ENCODE data around the gene PSMG2. TPM values are rescaled to one million over a fixed set of nuclear protein-coding genes. Genes with fewer than 3 reads are reported as not detected.

The PSMG2 gene, protein sequence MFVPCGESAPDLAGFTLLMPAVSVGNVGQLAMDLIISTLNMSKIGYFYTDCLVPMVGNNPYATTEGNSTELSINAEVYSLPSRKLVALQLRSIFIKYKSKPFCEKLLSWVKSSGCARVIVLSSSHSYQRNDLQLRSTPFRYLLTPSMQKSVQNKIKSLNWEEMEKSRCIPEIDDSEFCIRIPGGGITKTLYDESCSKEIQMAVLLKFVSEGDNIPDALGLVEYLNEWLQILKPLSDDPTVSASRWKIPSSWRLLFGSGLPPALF
- polyA plus RNA-seq (2013, experiment 1 of 2; ENCODE audit: insufficient read length), result 67.5 TPM
- polyA plus RNA-seq (2013, experiment 2 of 2; ENCODE audit: insufficient read length), result 56.4 TPM

GRCh38 chr18:12702221-12703095 is at the start of gene PSMG2, which contains the start of gene CEP76:
TSS of gene PSMG2 (plus strand) at chr18:12703042. CDS start at chr18:12703108, 66 bp downstream.
TSS of gene CEP76 (minus strand) at chr18:12702723. CDS start at chr18:12702548, 175 bp downstream.
- DNase-seq, result peak; percentile 91

- no peak for DNase-seq
These were observed 47.9 kb upstream of the PSMG2 start for GRCh38 chr18:12654971-12655370.

DNA sequence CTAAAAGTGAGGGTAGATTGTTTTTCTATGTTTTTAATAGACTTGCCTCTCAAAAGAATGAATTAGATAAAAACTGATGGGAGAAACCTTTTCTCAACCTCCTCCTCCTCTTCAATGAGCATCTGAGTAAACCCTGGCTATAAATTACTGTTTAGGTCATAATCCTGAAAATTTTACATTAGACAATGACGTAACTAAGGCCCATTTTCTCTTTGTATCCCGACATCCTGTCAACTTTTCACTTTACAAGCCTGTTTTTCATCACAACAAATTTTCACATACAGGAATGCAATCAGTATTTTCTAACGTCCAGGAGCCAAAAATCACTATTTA is 46.3 kb upstream of the PSMG2 start:
- DNase-seq, result peak; percentile 39

DNA sequence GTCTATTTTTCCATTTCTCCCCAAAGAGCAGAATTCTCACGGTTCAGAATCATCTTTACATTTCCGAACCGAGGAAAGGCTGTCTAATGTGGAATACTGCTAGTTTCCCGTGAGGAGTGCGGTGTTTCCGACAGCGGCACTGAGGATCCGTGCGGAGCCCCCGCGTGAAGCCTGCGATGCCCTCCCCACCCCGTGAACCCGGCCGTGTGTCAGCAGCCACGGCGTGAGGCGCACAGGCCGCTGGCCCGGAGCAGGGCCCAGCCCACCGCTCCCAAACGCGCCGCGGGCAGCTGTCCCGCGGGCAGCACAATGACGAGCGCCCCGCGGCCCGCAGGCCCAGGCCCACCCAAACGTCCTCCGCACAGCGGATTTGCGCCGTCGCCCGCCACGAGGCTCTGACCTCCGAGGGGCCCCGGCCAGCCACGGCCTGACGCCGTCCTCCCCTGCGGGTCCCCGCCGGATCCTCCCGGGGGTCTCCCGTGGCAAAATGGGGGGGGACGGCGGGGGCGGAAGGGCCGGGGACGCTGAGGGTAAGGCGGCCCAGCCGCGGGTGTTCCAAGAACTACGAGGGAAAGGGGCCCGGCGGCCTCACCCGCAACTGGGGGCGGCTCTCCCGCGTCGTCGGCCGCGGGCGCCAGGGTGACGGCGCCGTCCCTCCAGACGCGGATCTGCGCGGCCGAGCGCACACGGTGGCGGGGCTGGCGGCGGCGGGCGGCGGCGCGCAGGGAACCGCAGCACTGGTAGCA is 45.7 kb upstream of the PSMG2 start:
- peak; percentile 51 for DNase-seq

- peak; percentile 80 for DNase-seq
These were observed 45.0 kb upstream of the PSMG2 start, which contains the start of gene SPIRE1 for GRCh38 chr18:12657684-12658425. TSS of gene SPIRE1 (minus strand) at chr18:12658107. CDS start at chr18:12657866, 241 bp downstream.

DNA sequence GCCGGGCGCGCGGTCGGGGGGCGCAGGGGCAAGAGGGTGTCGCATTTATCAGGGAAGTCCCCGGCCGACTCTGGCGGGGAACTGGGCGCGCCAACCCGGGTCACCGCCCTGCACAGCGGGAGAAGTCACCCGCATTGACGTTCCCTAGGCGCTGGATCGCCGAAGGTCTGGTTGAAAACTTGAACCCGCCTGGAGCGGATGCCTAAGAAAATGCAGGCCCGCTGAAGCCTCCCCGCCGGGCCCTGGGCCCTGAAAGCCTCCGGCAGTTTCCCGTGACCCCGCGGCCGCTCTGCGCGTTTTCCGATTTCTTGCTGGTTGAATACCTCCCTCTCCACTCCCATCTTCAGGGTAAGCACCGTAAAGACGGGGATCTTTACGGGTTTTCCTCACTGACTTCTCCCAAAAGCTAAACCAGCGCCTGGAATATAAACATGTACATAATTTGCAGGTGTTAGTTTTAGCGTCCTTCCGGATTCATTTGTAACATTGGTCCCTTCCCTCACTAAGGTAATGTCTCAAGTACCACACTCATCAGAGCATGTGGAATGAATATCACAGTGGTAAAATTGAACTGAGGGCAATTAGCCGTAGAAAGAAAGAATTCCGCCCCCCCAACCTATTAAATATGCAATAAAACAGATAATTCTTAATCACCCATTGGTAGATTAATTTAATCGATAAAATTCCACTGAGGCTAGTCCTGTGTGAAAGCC is 44.3 kb upstream of the PSMG2 start:
- DNase-seq, result peak; percentile 26

DNA sequence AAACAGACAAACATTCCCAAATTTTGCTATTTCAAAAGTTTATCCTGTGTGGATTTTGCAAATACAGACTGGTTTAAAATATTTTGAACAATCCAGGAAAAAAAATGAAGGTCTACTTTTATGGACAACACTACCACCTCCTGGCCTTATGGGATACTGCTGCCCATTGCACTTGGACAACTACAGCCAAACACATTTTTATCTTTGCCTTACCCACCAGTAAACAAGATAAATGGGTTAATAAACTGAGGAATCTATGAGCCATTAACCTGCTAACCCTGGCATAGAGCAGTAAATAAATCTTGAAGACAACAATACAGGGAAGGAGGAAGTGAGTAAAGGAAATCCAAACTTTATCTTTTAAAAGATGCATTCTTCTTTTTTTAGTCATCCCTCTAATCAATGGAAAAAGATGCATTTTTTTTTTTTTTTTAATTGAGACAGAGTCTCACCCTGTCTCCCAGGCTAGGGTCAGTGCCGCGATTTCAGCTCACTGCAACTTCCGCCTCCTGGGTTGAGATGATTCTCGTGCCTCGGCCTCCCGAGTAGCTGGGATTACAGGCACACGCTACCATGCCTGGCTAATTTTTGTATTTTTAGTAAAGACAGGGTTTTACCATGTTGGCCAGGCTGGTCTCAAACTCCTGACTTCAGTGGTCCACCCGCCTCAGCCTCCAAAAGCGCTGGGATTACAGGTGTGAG is 42.8 kb upstream of the PSMG2 start:
- peak; percentile 55 for DNase-seq

DNA sequence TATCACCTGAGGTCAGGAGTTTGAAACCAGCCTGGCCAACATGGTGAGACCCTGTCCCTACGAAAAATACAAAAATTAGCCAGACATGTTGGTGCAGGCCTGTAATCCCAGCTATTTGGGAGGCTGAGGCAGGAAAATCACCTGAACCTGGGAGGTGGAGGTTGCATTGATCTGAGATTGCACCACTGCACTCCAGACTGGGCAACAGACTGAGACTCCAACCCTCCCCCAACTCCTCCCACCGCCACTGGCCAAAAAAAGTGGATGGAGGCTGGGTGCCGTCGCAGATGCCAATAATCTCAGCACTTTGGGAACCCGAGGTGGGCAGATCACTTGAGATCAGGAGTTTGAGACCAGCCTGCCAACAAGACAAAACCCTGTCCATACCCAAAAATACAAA is 34.8 kb upstream of the PSMG2 start:
- DNase-seq, result no peak

DNA sequence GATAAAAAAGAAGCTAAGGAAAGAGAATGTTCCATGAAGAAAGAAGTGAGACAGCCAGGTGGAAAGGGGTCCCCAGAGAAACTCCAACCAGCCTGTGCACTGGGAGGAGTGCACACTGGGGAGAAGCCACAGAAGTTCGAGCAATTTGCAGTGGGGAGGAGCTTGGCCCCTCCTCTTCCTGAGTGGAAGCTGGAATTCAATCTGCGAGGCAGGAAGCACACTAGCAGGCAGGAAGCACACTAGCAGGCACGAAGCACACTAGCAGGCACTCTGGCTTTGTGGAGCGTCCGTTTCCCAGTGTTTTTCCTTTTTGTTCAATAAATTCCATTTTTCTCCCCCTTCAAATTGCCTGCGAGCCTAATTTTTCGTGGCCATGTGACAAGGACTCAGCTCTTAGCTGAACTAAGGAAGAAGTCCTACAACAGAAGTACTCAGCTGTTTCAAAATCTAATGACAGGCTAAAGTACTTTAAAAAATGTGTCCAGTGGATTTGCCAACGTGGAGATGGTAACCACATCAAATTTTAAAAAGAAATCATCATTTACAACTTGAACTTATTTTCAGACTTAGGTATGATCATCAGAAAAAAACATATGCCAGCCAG is 23.6 kb upstream of the PSMG2 start:
- peak; percentile 73 for DNase-seq

- DNase-seq, result peak; percentile 13
These were observed 16.7 kb upstream of the PSMG2 start for GRCh38 chr18:12686100-12686499.

- DNase-seq, result no peak
These were observed 13.5 kb upstream of the PSMG2 start for GRCh38 chr18:12689256-12689850.

GRCh38 chr18:12692206-12692605 is 10.6 kb upstream of the PSMG2 start:
- no peak for DNase-seq

GRCh38 chr18:12694032-12694431 is 8.8 kb upstream of the PSMG2 start:
- peak; percentile 2 for DNase-seq

GRCh38 chr18:12699747-12700146 is 3.1 kb upstream of the PSMG2 start:
- DNase-seq, result no peak

DNA sequence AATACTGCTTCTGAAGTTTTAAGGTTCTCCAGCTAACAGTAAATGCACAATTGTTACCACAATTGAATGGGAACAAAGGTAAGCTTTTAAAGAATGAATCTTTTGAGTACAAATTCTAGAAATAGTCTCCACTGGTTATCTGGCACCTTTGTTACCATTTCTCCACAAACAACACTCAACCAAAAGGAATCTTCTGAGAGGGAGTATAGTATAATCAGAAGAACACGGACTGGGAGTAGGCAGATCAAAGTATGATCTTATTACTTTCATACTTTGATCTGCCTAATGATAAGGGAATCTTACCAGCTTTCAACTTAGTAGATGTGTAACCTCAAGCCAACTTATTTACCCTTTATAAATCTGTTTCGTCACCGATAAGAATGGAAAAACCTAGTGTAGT is 1.7 kb upstream of the PSMG2 start:
- no peak for DNase-seq

- DNase-seq, result no peak
These were observed 290 bp downstream of the PSMG2 start for GRCh38 chr18:12703096-12703567.

DNA sequence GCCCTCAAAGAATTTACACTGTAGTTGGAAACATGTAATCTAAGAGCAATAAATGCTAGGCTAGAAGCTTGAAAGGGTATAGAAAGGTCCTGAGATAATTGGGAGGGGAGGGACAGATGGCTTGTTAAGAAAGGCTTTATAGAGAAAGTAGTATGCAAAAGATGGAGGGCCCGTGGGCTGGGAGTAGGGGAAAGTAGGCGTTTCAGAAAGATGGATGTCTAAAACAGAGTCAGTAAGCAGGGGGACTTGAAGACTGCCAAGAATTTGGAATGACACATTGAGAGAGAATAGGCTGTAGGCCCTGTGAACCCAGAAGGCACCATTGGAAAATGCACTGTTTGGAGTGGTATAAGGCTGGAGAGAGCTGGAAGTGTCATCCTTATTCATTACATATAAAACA is 822 bp downstream of the PSMG2 start:
- DNase-seq, result peak; percentile 44

GRCh38 chr18:12711446-12711845 is 8.6 kb downstream of the PSMG2 start:
- DNase-seq, result no peak

DNA sequence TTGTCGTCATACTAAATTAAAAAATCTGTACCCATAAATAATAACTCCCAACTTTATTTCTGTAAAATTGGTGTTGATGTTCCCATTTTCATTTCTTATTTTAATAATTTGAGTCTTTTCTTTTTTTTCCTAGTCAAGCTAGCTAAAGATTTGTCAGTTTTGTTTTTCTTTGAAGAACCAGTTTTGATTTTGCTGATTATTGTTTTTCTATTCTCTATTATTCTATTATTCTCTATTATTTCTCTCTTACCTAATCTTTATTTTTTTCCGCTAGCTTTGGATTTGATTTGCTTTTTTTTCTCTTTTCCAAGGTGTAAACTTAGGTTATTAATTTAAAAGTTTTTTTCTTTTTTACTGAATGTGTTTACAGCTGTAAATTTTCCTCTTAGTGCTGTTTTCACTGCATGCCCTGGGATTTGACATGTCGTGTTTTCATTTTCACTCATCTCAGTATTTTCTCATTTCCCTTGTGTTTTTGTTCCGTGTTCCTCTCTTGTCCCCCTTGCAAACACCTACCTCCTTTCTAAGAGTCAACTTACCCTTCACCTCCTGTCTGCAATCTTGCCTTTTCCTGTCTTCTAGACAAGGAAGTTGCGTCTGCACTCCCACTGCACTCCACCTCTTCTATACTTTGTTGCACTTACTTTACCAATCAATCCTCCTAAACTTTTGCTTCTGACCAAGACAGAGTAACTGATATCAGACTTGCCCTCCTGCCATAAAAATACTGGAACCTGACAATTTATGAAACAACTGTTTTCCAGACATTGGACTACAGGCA is 18.8 kb downstream of the PSMG2 start:
- no peak for DNase-seq

All from fibroblast of skin of back (primary cell).